Measurements from ENCODE around the gene PTPN22. TPM values are rescaled to one million over a fixed set of nuclear protein-coding genes. Genes with fewer than 3 reads are reported as not detected.

Gene PTPN22
- polyA plus RNA-seq, 3 donors: 9.7 to 43.7 (median 29.7) TPM

GRCh38 chr1:113899111-113899510 is 27.6 kb upstream of the PTPN22 start:
- peaks cover 46 to 73% of the 10 kb centered on the region in 2 donors for H3K36me3 ChIP-seq (replicated peaks in 1 of 2; ENCODE audit: control insufficient read depth in 1 of 2, insufficient read depth in 2 of 2, low read length in 2 of 2)
- H2AFZ ChIP-seq (ENCODE audit: insufficient read depth, low read depth, low read length, poor library complexity, severe bottlenecking): no peak overlapping the region
- Mint-ChIP-seq H3K36me3 (peaks cover 66 to 83% of the 10 kb centered on the region in 2 donors), H3K4me1 (peaks cover 52% of the 10 kb centered on the region), H3K27me3 (ENCODE audit: low read depth in 3 of 3) (peaks cover 0 to 2% (median 0%) of the 10 kb centered on the region in 3 donors), H3K4me3 (no peak overlapping the region), H3K27ac (peak overlapping the region in 2 of 7 donors; percentile 71 to 81), H3K9me3 (no peaks in the 10 kb centered on the region)
- no peak overlapping the region for H3K4me2 ChIP-seq (replicated peaks; ENCODE audit: extremely low read depth, low read length, poor library complexity, severe bottlenecking)
- no peaks in the 10 kb centered on the region for H4K20me1 ChIP-seq (ENCODE audit: insufficient read depth, low read length)
- H3K27me3 ChIP-seq (ENCODE audit: control insufficient read depth in 2 of 2, insufficient read depth in 2 of 2, low read length in 2 of 2): no peaks in the 10 kb centered on the region
- no peaks in the 10 kb centered on the region for H3K9me3 ChIP-seq (replicated peaks in 1 of 2; ENCODE audit: control insufficient read depth in 1 of 2, insufficient read depth in 1 of 2, low read length in 2 of 2)
- no peak overlapping the region for H3K4me3 ChIP-seq (replicated peaks in 1 of 3; ENCODE audit: low read depth in 2 of 3, low read length in 3 of 3)
- H3K27ac ChIP-seq (ENCODE audit: low read depth in 1 of 2, low read length in 2 of 2): no peak overlapping the region
- no peak overlapping the region for H3K9ac ChIP-seq (ENCODE audit: insufficient read depth, low read length, poor library complexity, severe bottlenecking)
- DNase-seq: no peak
- peaks cover 68% of the 10 kb centered on the region for H3K79me2 ChIP-seq (ENCODE audit: insufficient read depth, low read length)
- H3K4me1 ChIP-seq (ENCODE audit: control insufficient read depth in 1 of 2, insufficient read depth in 2 of 2, low read length in 2 of 2): peaks cover 22 to 44% of the 10 kb centered on the region in 2 donors
- no peak for TF ChIP-seq CTCF (IDR thresholded peaks at IDR 0.05)
- intact Hi-C loops (cut with micrococcal nuclease): no loop called here

GRCh38 chr1:113898241-113898814 is 26.8 kb upstream of the PTPN22 start:
- no peak overlapping the region for H3K4me3 Mint-ChIP-seq
- peak overlapping the region in 5 of 7 donors; percentile 11 to 81 (median 71) for H3K27ac Mint-ChIP-seq
- H3K27me3 Mint-ChIP-seq (ENCODE audit: low read depth in 3 of 3): peaks cover 0 to 2% (median 0%) of the 10 kb centered on the region in 3 donors
- H2AFZ ChIP-seq (ENCODE audit: insufficient read depth, low read depth, low read length, poor library complexity, severe bottlenecking): no peak overlapping the region
- H3K9me3 Mint-ChIP-seq: no peaks in the 10 kb centered on the region
- H3K4me2 ChIP-seq (replicated peaks; ENCODE audit: extremely low read depth, low read length, poor library complexity, severe bottlenecking): no peak overlapping the region
- H3K9me3 ChIP-seq (replicated peaks in 1 of 2; ENCODE audit: control insufficient read depth in 1 of 2, insufficient read depth in 1 of 2, low read length in 2 of 2): no peaks in the 10 kb centered on the region
- H3K36me3 ChIP-seq (replicated peaks in 1 of 2; ENCODE audit: control insufficient read depth in 1 of 2, insufficient read depth in 2 of 2, low read length in 2 of 2): peaks cover 49 to 80% of the 10 kb centered on the region in 2 donors
- H3K36me3 Mint-ChIP-seq: peaks cover 70 to 91% of the 10 kb centered on the region in 2 donors
- H3K9ac ChIP-seq (ENCODE audit: insufficient read depth, low read length, poor library complexity, severe bottlenecking): no peak overlapping the region
- no peaks in the 10 kb centered on the region for H4K20me1 ChIP-seq (ENCODE audit: insufficient read depth, low read length)
- peak overlapping the region in 1 of 2 donors; percentile 7 for H3K27ac ChIP-seq (ENCODE audit: low read depth in 1 of 2, low read length in 2 of 2)
- no CpG with 5 or more reads among the region's 1 CpG for WGBS (ENCODE audit: insufficient coverage)
- peaks cover 61% of the 10 kb centered on the region for H3K79me2 ChIP-seq (ENCODE audit: insufficient read depth, low read length)
- peaks cover 14 to 36% of the 10 kb centered on the region in 2 donors for H3K4me1 ChIP-seq (ENCODE audit: control insufficient read depth in 1 of 2, insufficient read depth in 2 of 2, low read length in 2 of 2)
- H3K4me1 Mint-ChIP-seq: peaks cover 44% of the 10 kb centered on the region
- H3K4me3 ChIP-seq (replicated peaks in 1 of 3; ENCODE audit: low read depth in 2 of 3, low read length in 3 of 3): no peak overlapping the region
- no peak for TF ChIP-seq CTCF (IDR thresholded peaks at IDR 0.05)
- H3K27me3 ChIP-seq (ENCODE audit: control insufficient read depth in 2 of 2, insufficient read depth in 2 of 2, low read length in 2 of 2): no peaks in the 10 kb centered on the region
- peak; percentile 25 to 59 (median 31) for DNase-seq
- intact Hi-C loops (cut with micrococcal nuclease): no loop called here

Data from CD14-positive monocyte (primary cell).